MCF 10A (cell line): ENCODE results near the gene FASTKD3. TPM values are rescaled to one million over a fixed set of nuclear protein-coding genes. Genes with fewer than 3 reads are reported as not detected.
A peak's percentile ranks its signal among the peaks of the same experiment; 100 is the strongest.

Source experiments
- BruUV-seq: library from RNA; stranded (reverse); fragments of 400-500 nt; replicated peaks from 2 replicates; lab custom pipeline; 2021; lab: Mats Ljungman, UMichigan
- CTCF ChIA-PET: fragments of 300-600 bp; sonication (Branson Sonifier 250); formaldehyde crosslinking; extraction: SDS; loops from one replicate; lab custom pipeline; 2021; ENCODE audit warnings: antibody characterized with exemption, inconsistent platforms; lab: Yijun Ruan, JAX
- POLR2A ChIA-PET: fragments of 300-600, 350-650 bp; sonication (Branson Sonifier 250); formaldehyde crosslinking; extraction: SDS; loops from one replicate; lab custom pipeline; 2020; ENCODE audit warnings: antibody characterized with exemption, inconsistent platforms; lab: Yijun Ruan, JAX
- DNase-seq: peaks from one replicate; pipeline ENCODE4 v3.0.0-alpha.2; 2018; ENCODE audit not compliant: unreplicated experiment
- H3K27ac Mint-ChIP-seq: one replicate; pipeline ENCODE4 v1.8.0; 2022; ENCODE audit warnings: mild to moderate bottlenecking, low read depth, mixed read lengths; ENCODE audit not compliant: unreplicated experiment
- H3K27me3 Mint-ChIP-seq: one replicate; pipeline ENCODE4 v1.8.0; 2022; ENCODE audit warnings: mixed read lengths; ENCODE audit not compliant: insufficient read depth, unreplicated experiment
- H3K36me3 Mint-ChIP-seq: one replicate; pipeline ENCODE4 v1.8.0; 2022; ENCODE audit warnings: mild to moderate bottlenecking, moderate library complexity, mixed read lengths; ENCODE audit not compliant: insufficient read depth, unreplicated experiment
- H3K4me1 Mint-ChIP-seq: one replicate; pipeline ENCODE4 v1.8.0; 2022; ENCODE audit warnings: mixed read lengths; ENCODE audit not compliant: insufficient read depth, unreplicated experiment
- H3K4me3 Mint-ChIP-seq: one replicate; pipeline ENCODE4 v1.8.0; 2022; ENCODE audit warnings: mild to moderate bottlenecking, moderate library complexity, mixed read lengths; ENCODE audit not compliant: unreplicated experiment
- H3K9me3 Mint-ChIP-seq: one replicate; pipeline ENCODE4 v1.8.0; 2022; ENCODE audit warnings: mixed read lengths; ENCODE audit not compliant: unreplicated experiment
- CTCF ChIP-seq: fragments of 200-600 bp; IDR thresholded peaks from one replicate; pipeline ENCODE4 v1.8.0; 2022; ENCODE audit warnings: antibody characterized with exemption, mild to moderate bottlenecking; ENCODE audit not compliant: unreplicated experiment
- intact Hi-C: fragments of 100-400 bp; cut with micrococcal nuclease; formaldehyde crosslinking; loops from 2 replicates; pipeline ENCODE4 v1.14.1; 2022
- total RNA-seq: library from RNA; stranded (reverse); gene quantifications from 2 replicates; pipeline ENCODE4 v1.2.3, GENCODE V29; 2022

FASTKD3 gene
- total RNA-seq, 1 experiment from 2014 or later: 7.8 TPM

- intact Hi-C loops: no loop called here
- CTCF ChIA-PET: interaction anchor here (0.7 to 4.3 kb wide), 2 partner anchors 8 to 134 kb away, joined by 3 to 32 read pairs; no protein-coding TSS in a partner anchor
- no TSS peak for BruUV-seq
- Mint-ChIP-seq H3K4me1 (peaks cover 36% of the 10 kb centered on the region), H3K27ac (peak overlapping the region; percentile 19), H3K9me3 (no peaks in the 10 kb centered on the region), H3K4me3 (no peak overlapping the region), H3K27me3 (no peaks in the 10 kb centered on the region), H3K36me3 (peaks cover 79% of the 10 kb centered on the region)
- POLR2A ChIA-PET: interaction anchor here (1.8 to 2.2 kb wide), 2 partner anchors 9 to 10 kb away, joined by 10 to 20 read pairs; partner anchors contain the start of genes FASTKD3 and MTRR
- no peak for TF ChIP-seq CTCF
- peak; percentile 23 for DNase-seq
These were observed 9.0 kb upstream of the FASTKD3 start for GRCh38 chr5:7877851-7878250.

DNA sequence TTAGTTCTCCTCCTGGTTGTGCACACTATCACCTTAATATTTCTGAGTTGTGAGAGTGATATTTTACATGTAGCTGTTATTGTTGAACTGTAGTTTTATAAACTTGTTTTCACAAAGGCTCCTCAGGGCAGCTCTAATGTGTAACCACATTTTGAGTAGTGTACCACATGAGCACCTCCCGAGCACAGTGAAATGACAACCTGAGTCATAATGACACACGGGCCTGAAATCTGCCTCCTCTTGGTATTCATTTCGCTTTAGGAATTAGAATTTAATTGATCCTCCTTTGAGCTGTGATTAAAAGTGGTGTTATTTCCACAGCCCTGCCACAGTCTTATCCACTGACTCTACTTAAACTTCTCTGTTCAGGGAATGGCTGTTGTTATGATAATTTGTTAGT, 8.0 kb upstream of the FASTKD3 start:
- CTCF ChIA-PET: interaction anchor here (1.1 to 4.3 kb wide), 3 partner anchors 9 to 1330 kb away, joined by 3 to 32 read pairs (median 5); no protein-coding TSS in a partner anchor
- intact Hi-C loops: no loop called here
- Mint-ChIP-seq H3K4me3 (no peak overlapping the region), H3K9me3 (no peaks in the 10 kb centered on the region), H3K4me1 (peaks cover 41% of the 10 kb centered on the region), H3K27me3 (no peaks in the 10 kb centered on the region), H3K36me3 (peaks cover 74% of the 10 kb centered on the region), H3K27ac (no peak overlapping the region)
- DNase-seq: peak; percentile 68
- no TSS peak for BruUV-seq
- no peak for TF ChIP-seq CTCF
- POLR2A ChIA-PET: interaction anchor here (2.2 kb wide), 1 partner anchor 8 kb away, joined by 20 read pairs; the partner anchor contains the start of genes FASTKD3 and MTRR

DNA sequence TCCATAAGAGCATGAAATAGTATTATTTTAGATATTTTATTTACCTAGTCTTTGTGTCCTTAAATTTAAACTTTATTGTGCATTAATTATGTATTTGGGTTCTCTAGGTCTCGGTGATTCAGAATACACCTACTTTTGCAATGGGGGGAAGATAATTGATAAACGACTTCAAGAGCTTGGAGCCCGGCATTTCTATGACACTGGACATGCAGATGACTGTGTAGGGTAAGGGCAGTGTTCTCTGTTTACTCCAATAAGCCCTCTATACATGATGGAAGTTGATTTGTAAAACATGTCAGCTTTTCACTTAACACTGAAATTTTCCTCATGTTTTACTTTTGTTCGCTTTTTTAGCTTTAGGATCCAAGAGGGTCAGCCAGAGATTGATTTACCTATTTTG, 6.3 kb upstream of the FASTKD3 start:
- ChIA-PET CTCF (interaction anchor here (4.3 kb wide), 1 partner anchor 11 kb away, joined by 32 read pairs; no protein-coding TSS in a partner anchor), POLR2A (no interaction called here)
- Mint-ChIP-seq H3K27ac (no peak overlapping the region), H3K36me3 (peaks cover 67% of the 10 kb centered on the region), H3K4me1 (peaks cover 52% of the 10 kb centered on the region), H3K27me3 (no peaks in the 10 kb centered on the region), H3K9me3 (no peaks in the 10 kb centered on the region), H3K4me3 (no peak overlapping the region)
- BruUV-seq: no TSS peak
- intact Hi-C loops: no loop called here
- TF ChIP-seq CTCF: no peak
- DNase-seq: no peak

DNA sequence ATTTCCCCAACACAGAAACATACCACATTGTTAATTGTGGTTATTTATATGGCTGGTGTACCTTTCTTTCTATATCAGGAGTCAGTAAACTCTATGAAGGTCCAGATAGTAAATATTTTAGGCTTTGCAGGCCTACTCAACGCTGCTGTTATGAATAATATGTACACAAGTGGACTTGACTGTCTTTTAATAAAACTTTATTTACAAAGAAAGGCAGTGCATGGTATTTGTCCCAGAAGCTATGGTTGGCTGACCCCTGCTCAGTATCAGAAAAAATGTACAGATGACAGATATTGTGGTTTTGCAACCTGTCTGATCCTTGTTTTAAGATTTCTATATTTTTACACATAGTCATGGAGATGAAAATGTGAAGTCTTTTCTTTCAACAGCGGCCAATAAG, 5.8 kb upstream of the FASTKD3 start:
- no TSS peak for BruUV-seq
- intact Hi-C loops: no loop called here
- no peak overlapping the region for H3K4me3 Mint-ChIP-seq
- H3K9me3 Mint-ChIP-seq: no peaks in the 10 kb centered on the region
- peaks cover 64% of the 10 kb centered on the region for H3K36me3 Mint-ChIP-seq
- no peak for DNase-seq
- CTCF ChIA-PET: interaction anchor here (3.5 to 4.3 kb wide), 2 partner anchors 11 to 12 kb away, joined by 23 to 32 read pairs; no protein-coding TSS in a partner anchor
- POLR2A ChIA-PET: no interaction called here
- no peak for TF ChIP-seq CTCF
- H3K27me3 Mint-ChIP-seq: no peaks in the 10 kb centered on the region
- H3K4me1 Mint-ChIP-seq: peaks cover 52% of the 10 kb centered on the region
- H3K27ac Mint-ChIP-seq: no peak overlapping the region
